ENCODE results near the gene CDIPT.

The CDIPT gene

GRCh38 chr16:29906520-29907244, 43.7 kb upstream of the CDIPT start:
- H3K4me3 ChIP-seq, result no peak overlapping the region
- no peaks in the 10 kb centered on the region for H3K36me3 ChIP-seq (ENCODE audit: insufficient read depth, low read length)
- H3K27ac ChIP-seq, result no peak overlapping the region
- DNase-seq (ENCODE audit: low read depth, low spot score), result no peak
- no peak overlapping the region for H3K9ac ChIP-seq (ENCODE audit: insufficient read length)
- no peak for TF ChIP-seq EZH2 (IDR thresholded peaks at IDR 0.05)
- no peak for TF ChIP-seq FOXP2 (optimal IDR thresholded peaks at IDR 0.05; ENCODE audit: control extremely low read depth, extremely low read length, insufficient read depth)
- TF ChIP-seq POLR2AphosphoS5 (IDR thresholded peaks at IDR 0.05; ENCODE audit: borderline replicate concordance, low read depth, low read length), result no peak
- no peaks in the 10 kb centered on the region for H3K9me3 ChIP-seq (ENCODE audit: low read depth, low read length)

- Histone ChIP-seq H3K9ac (ENCODE audit: insufficient read length) (no peak overlapping the region), H3K9me3 (ENCODE audit: low read depth, low read length) (no peaks in the 10 kb centered on the region), H3K36me3 (ENCODE audit: insufficient read depth, low read length) (no peaks in the 10 kb centered on the region), H3K27ac (no peak overlapping the region), H3K4me3 (no peak overlapping the region)
- DNase-seq (ENCODE audit: low read depth, low spot score), result no peak
- TF ChIP-seq FOXP2 (optimal IDR thresholded peaks at IDR 0.05; ENCODE audit: control extremely low read depth, extremely low read length, insufficient read depth), result no peak
- no peak for TF ChIP-seq EZH2 (IDR thresholded peaks at IDR 0.05)
- no peak for TF ChIP-seq POLR2AphosphoS5 (IDR thresholded peaks at IDR 0.05; ENCODE audit: borderline replicate concordance, low read depth, low read length)
These were observed 42.6 kb upstream of the CDIPT start for GRCh38 chr16:29905668-29906067.

- no peak for DNase-seq (ENCODE audit: low read depth, low spot score)
- Histone ChIP-seq H3K36me3 (ENCODE audit: insufficient read depth, low read length) (no peaks in the 10 kb centered on the region), H3K9me3 (ENCODE audit: low read depth, low read length) (no peaks in the 10 kb centered on the region), H3K4me3 (no peak overlapping the region), H3K9ac (ENCODE audit: insufficient read length) (no peak overlapping the region), H3K27ac (no peak overlapping the region)
- TF ChIP-seq POLR2AphosphoS5 (IDR thresholded peaks at IDR 0.05; ENCODE audit: borderline replicate concordance, low read depth, low read length) (no peak), EZH2 (IDR thresholded peaks at IDR 0.05) (no peak), FOXP2 (optimal IDR thresholded peaks at IDR 0.05; ENCODE audit: control extremely low read depth, extremely low read length, insufficient read depth) (no peak)
These were observed 41.9 kb upstream of the CDIPT start for GRCh38 chr16:29904947-29905346.

GRCh38 chr16:29903590-29903989, 40.6 kb upstream of the CDIPT start:
- Histone ChIP-seq H3K36me3 (ENCODE audit: insufficient read depth, low read length) (no peaks in the 10 kb centered on the region), H3K4me3 (no peak overlapping the region), H3K9me3 (ENCODE audit: low read depth, low read length) (no peaks in the 10 kb centered on the region), H3K9ac (ENCODE audit: insufficient read length) (no peak overlapping the region), H3K27ac (no peak overlapping the region)
- TF ChIP-seq FOXP2 (optimal IDR thresholded peaks at IDR 0.05; ENCODE audit: control extremely low read depth, extremely low read length, insufficient read depth) (no peak), EZH2 (IDR thresholded peaks at IDR 0.05) (no peak), POLR2AphosphoS5 (IDR thresholded peaks at IDR 0.05; ENCODE audit: borderline replicate concordance, low read depth, low read length) (no peak)
- DNase-seq (ENCODE audit: low read depth, low spot score), result no peak

- H3K27ac ChIP-seq, result no peak overlapping the region
- H3K4me3 ChIP-seq, result no peak overlapping the region
- no peak for DNase-seq (ENCODE audit: low read depth, low spot score)
These were observed 38.5 kb upstream of the CDIPT start for GRCh38 chr16:29901607-29901945.

GRCh38 chr16:29900888-29901606, 38.0 kb upstream of the CDIPT start:
- H3K4me3 ChIP-seq, result peak overlapping the region; percentile 80
- TF ChIP-seq POLR2AphosphoS5 (IDR thresholded peaks at IDR 0.05; ENCODE audit: borderline replicate concordance, low read depth, low read length) (no peak), FOXP2 (optimal IDR thresholded peaks at IDR 0.05; ENCODE audit: control extremely low read depth, extremely low read length, insufficient read depth) (no peak), EZH2 (IDR thresholded peaks at IDR 0.05) (no peak)
- no peak overlapping the region for H3K9ac ChIP-seq (ENCODE audit: insufficient read length)
- DNase-seq (ENCODE audit: low read depth, low spot score), result no peak
- no peak overlapping the region for H3K27ac ChIP-seq
- no peaks in the 10 kb centered on the region for H3K36me3 ChIP-seq (ENCODE audit: insufficient read depth, low read length)
- H3K9me3 ChIP-seq (ENCODE audit: low read depth, low read length), result no peaks in the 10 kb centered on the region

More at GRCh38 chr16:29901607-29901945, 38.5 kb upstream of the CDIPT start:
- Histone ChIP-seq H3K9me3 (ENCODE audit: low read depth, low read length) (no peaks in the 10 kb centered on the region), H3K9ac (ENCODE audit: insufficient read length) (no peak overlapping the region), H3K36me3 (ENCODE audit: insufficient read depth, low read length) (no peaks in the 10 kb centered on the region)
- TF ChIP-seq EZH2 (IDR thresholded peaks at IDR 0.05), result no peak
- no peak for TF ChIP-seq POLR2AphosphoS5 (IDR thresholded peaks at IDR 0.05; ENCODE audit: borderline replicate concordance, low read depth, low read length)
- TF ChIP-seq FOXP2 (optimal IDR thresholded peaks at IDR 0.05; ENCODE audit: control extremely low read depth, extremely low read length, insufficient read depth), result no peak

GRCh38 chr16:29900102-29900887, 37.3 kb upstream of the CDIPT start, which contains the start of gene ASPHD1:
TSS of gene ASPHD1 (plus strand) at chr16:29900488. CDS start at chr16:29900972, 484 bp downstream.
- Histone ChIP-seq H3K36me3 (ENCODE audit: insufficient read depth, low read length) (no peaks in the 10 kb centered on the region), H3K27ac (no peak within 1 kb of the TSS)

GRCh38 chr16:29899516-29900101, 36.6 kb upstream of the CDIPT start, which contains the start of gene SEZ6L2:
TSS of gene SEZ6L2 (minus strand) at chr16:29899550. CDS start at chr16:29899019, 531 bp downstream.
- no peak within 1 kb of the TSS for H3K27ac ChIP-seq
- peak within 1 kb of the TSS; percentile 80 for H3K4me3 ChIP-seq
- TF ChIP-seq EZH2 (IDR thresholded peaks at IDR 0.05) (no peak), FOXP2 (optimal IDR thresholded peaks at IDR 0.05; ENCODE audit: control extremely low read depth, extremely low read length, insufficient read depth) (no peak), POLR2AphosphoS5 (IDR thresholded peaks at IDR 0.05; ENCODE audit: borderline replicate concordance, low read depth, low read length) (no peak)
- no peaks in the 10 kb centered on the region for H3K36me3 ChIP-seq (ENCODE audit: insufficient read depth, low read length)
- no peak within 1 kb of the TSS for H3K9ac ChIP-seq (ENCODE audit: insufficient read length)
- no peak for DNase-seq (ENCODE audit: low read depth, low spot score)
- no peaks in the 10 kb centered on the region for H3K9me3 ChIP-seq (ENCODE audit: low read depth, low read length)

More at GRCh38 chr16:29900102-29900887, 37.3 kb upstream of the CDIPT start, which contains the start of gene ASPHD1:
- Histone ChIP-seq H3K4me3 (peak within 1 kb of the TSS; percentile 80), H3K9me3 (ENCODE audit: low read depth, low read length) (no peaks in the 10 kb centered on the region), H3K9ac (ENCODE audit: insufficient read length) (no peak within 1 kb of the TSS)
- no peak for DNase-seq (ENCODE audit: low read depth, low spot score)
- TF ChIP-seq FOXP2 (optimal IDR thresholded peaks at IDR 0.05; ENCODE audit: control extremely low read depth, extremely low read length, insufficient read depth), result peak; percentile 53
- TF ChIP-seq POLR2AphosphoS5 (IDR thresholded peaks at IDR 0.05; ENCODE audit: borderline replicate concordance, low read depth, low read length), result no peak

Measured in SK-N-MC (cell line).